MM.1S (cell line): ENCODE data around the gene LIMS1.
A peak's percentile ranks its signal among the peaks of the same experiment; 100 is the strongest.
"Not testable (repeated sequence)": the region's sequence is repeated elsewhere in the genome, so short reads cannot be mapped to it uniquely, and the experiment has no call there.

Experiments
- DNase-seq: peaks from one replicate; pipeline ENCODE4 v3.0.0-alpha.2; 2015
- H2AFZ ChIP-seq: fragments of 300-600 bp; sonication (generic); 2 replicates; pipeline ENCODE4 v1.6.0; 2016; ENCODE audit warnings: antibody characterized with exemption, low read length
- H3F3A ChIP-seq: fragments of 300-600 bp; sonication (generic); 2 replicates; pipeline ENCODE4 v1.6.1; 2016; ENCODE audit warnings: mild to moderate bottlenecking, antibody characterized with exemption, low read length, moderate library complexity, mixed read lengths; ENCODE audit not compliant: insufficient read depth
- H3K27ac ChIP-seq: fragments of 300-600 bp; sonication (generic); 2 replicates; pipeline ENCODE4 v1.5.1; 2016; ENCODE audit warnings: mild to moderate bottlenecking, low read length
- H3K27me3 ChIP-seq: fragments of 300-600 bp; sonication (generic); replicated peaks from 2 replicates; pipeline ENCODE4 v1.6.0; 2016; ENCODE audit warnings: low read length; ENCODE audit not compliant: insufficient read depth
- H3K36me3 ChIP-seq: fragments of 300-600 bp; sonication (generic); replicated peaks from 2 replicates; pipeline ENCODE4 v1.6.1; 2016; ENCODE audit warnings: mild to moderate bottlenecking, low read length, mixed read lengths; ENCODE audit not compliant: insufficient read depth
- H3K4me1 ChIP-seq: fragments of 300-600 bp; sonication (generic); 2 replicates; pipeline ENCODE4 v1.6.1; 2016; ENCODE audit warnings: low read length, mixed read lengths
- H3K4me2 ChIP-seq: fragments of 300-600 bp; sonication (generic); 2 replicates; pipeline ENCODE4 v1.6.0; 2016; ENCODE audit warnings: low read depth, low read length
- H3K4me3 ChIP-seq: fragments of 300-600 bp; sonication (generic); 2 replicates; pipeline ENCODE4 v1.5.1; 2016; ENCODE audit warnings: low read length, mixed read lengths
- H3K79me2 ChIP-seq: fragments of 300-600 bp; sonication (generic); 2 replicates; pipeline ENCODE4 v1.6.1; 2016; ENCODE audit warnings: mixed run types, low read length, mixed read lengths
- H3K9ac ChIP-seq: fragments of 300-600 bp; sonication (generic); 2 replicates; pipeline ENCODE4 v1.6.1; 2016; ENCODE audit warnings: low read length, mixed read lengths
- H3K9me2 ChIP-seq: fragments of 300-600 bp; sonication (generic); replicated peaks from 2 replicates; pipeline ENCODE4 v1.6.1; 2016; ENCODE audit warnings: mild to moderate bottlenecking, low read length, mixed read lengths; ENCODE audit not compliant: insufficient read depth
- H3K9me3 ChIP-seq: fragments of 300-600 bp; sonication (generic); replicated peaks from 2 replicates; pipeline ENCODE4 v1.6.1; 2016; ENCODE audit warnings: mild to moderate bottlenecking, low read length, mixed read lengths; ENCODE audit not compliant: insufficient read depth
- H4K20me1 ChIP-seq: fragments of 300-600 bp; sonication (generic); 2 replicates; pipeline ENCODE4 v1.6.1; 2016; ENCODE audit warnings: mild to moderate bottlenecking, low read length, moderate library complexity, mixed read lengths; ENCODE audit not compliant: insufficient read depth
- CTCF ChIP-seq: fragments of 300-600 bp; sonication (generic); IDR thresholded peaks from 2 replicates; pipeline ENCODE4 v1.5.1; 2016; ENCODE audit warnings: antibody characterized with exemption, low read length, mixed read lengths
- EZH2 ChIP-seq: fragments of 300-600 bp; sonication (generic); optimal IDR thresholded peaks from 2 replicates; pipeline ENCODE3; 2017; ENCODE audit warnings: low read depth, mild to moderate bottlenecking, antibody characterized with exemption, low read length, mixed read lengths
- EZH2phosphoT487 ChIP-seq: fragments of 300-600 bp; sonication (generic); IDR thresholded peaks from 2 replicates; pipeline ENCODE4 v1.6.1; 2018; ENCODE audit warnings: antibody characterized with exemption, low read length

Gene LIMS1

GRCh38 chr2:108704871-108705270, 170.6 kb downstream of the LIMS1 start:
- no peak overlapping the region for H3K4me2 ChIP-seq
- H3K36me3 ChIP-seq: no peaks in the 10 kb centered on the region
- H3K27me3 ChIP-seq: no peaks in the 10 kb centered on the region
- H3F3A ChIP-seq: no peaks in the 10 kb centered on the region
- H3K27ac ChIP-seq: no peak overlapping the region
- H4K20me1 ChIP-seq: no peaks in the 10 kb centered on the region
- no peaks in the 10 kb centered on the region for H3K9me2 ChIP-seq
- H3K4me3 ChIP-seq: no peak overlapping the region
- no peak for DNase-seq
- H3K79me2 ChIP-seq: no peaks in the 10 kb centered on the region
- no peaks in the 10 kb centered on the region for H3K9me3 ChIP-seq
- H3K4me1 ChIP-seq: no peaks in the 10 kb centered on the region
- no peak for TF ChIP-seq EZH2
- H2AFZ ChIP-seq: no peak overlapping the region
- no peak overlapping the region for H3K9ac ChIP-seq

GRCh38 chr2:108707300-108707699, 173.0 kb downstream of the LIMS1 start:
- no peaks in the 10 kb centered on the region for H4K20me1 ChIP-seq
- no peak overlapping the region for H3K4me3 ChIP-seq
- no peaks in the 10 kb centered on the region for H3K4me1 ChIP-seq
- H3K79me2 ChIP-seq: no peaks in the 10 kb centered on the region
- H3K9me2 ChIP-seq: no peaks in the 10 kb centered on the region
- H3F3A ChIP-seq: no peaks in the 10 kb centered on the region
- TF ChIP-seq EZH2phosphoT487 (no peak), EZH2 (no peak), CTCF (no peak)
- no peak overlapping the region for H2AFZ ChIP-seq
- no peaks in the 10 kb centered on the region for H3K9me3 ChIP-seq
- H3K36me3 ChIP-seq: no peaks in the 10 kb centered on the region
- H3K27ac ChIP-seq: no peak overlapping the region
- no peak overlapping the region for H3K4me2 ChIP-seq
- no peaks in the 10 kb centered on the region for H3K27me3 ChIP-seq
- H3K9ac ChIP-seq: no peak overlapping the region
- no peak for DNase-seq

GRCh38 chr2:108716971-108717370, 182.7 kb downstream of the LIMS1 start:
- not testable (repeated sequence) for H3K27me3 ChIP-seq, H3K4me3 ChIP-seq, H3K27ac ChIP-seq, H2AFZ ChIP-seq, H3K36me3 ChIP-seq, H4K20me1 ChIP-seq, H3K9me3 ChIP-seq, H3K4me1 ChIP-seq, H3F3A ChIP-seq, H3K4me2 ChIP-seq, H3K9me2 ChIP-seq, H3K9ac ChIP-seq, DNase-seq
- peaks cover 23% of the 10 kb centered on the region for H3K79me2 ChIP-seq

DNA sequence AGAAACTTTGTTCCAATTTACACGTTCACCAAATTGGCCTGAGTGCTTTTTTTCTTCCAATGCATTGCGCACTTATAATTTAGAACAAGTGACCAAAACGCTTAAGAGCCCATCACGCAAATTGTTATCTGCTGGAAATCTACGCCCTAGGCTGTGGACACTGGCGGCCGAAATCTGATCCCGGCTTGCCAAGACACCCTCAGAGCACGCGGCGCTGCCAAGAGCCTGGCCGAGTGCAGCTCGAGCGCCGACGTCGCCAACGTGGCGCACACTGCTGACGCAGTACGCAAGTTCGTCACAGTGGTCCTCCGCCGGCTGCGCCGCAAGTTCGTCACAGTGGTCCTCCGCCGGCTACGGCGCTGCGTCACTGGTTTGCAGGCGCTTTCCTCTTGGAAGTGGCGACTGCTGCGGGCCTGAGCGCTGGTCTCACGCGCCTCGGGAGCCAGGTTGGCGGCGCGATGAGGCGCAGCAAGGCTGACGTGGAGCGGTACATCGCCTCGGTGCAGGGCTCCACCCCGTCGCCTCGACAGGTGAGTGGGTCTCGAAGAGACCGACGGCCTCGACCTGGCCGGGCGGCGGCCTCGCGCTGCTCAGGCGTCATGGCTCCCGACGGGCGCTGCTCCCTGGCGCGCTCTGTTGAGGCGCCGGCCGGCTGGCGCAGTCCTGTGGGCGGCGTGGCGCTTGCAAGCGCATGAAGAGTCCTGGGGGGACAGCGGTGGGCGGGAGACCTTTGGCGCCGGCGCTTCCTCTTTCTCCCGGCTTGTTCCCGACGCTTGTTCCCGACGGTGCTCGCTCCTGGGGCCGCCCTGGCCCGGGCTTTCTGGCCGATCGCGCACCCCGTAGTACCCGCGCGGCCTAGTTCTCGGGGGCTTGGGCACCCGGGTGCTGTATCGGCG, 185.1 kb downstream of the LIMS1 start, which contains the start of gene RANBP2:
TSS of gene RANBP2 (plus strand) at position 334 of the 896 bp plus-strand sequence. CDS start at position 459, 125 bp downstream.
- no peaks in the 10 kb centered on the region for H4K20me1 ChIP-seq
- H3K27me3 ChIP-seq: no peaks in the 10 kb centered on the region
- H3K9me3 ChIP-seq: no peaks in the 10 kb centered on the region
- H3K9ac ChIP-seq: peak within 1 kb of the TSS; percentile 95
- TF ChIP-seq EZH2 (no peak), CTCF (no peak), EZH2phosphoT487 (no peak)
- peak within 1 kb of the TSS; percentile 87 for H3K4me3 ChIP-seq
- no peaks in the 10 kb centered on the region for H3K4me1 ChIP-seq
- no peaks in the 10 kb centered on the region for H3K36me3 ChIP-seq
- peak within 1 kb of the TSS; percentile 62 for H2AFZ ChIP-seq
- H3K9me2 ChIP-seq: no peaks in the 10 kb centered on the region
- H3K79me2 ChIP-seq: peaks cover 38% of the 10 kb centered on the region
- peak within 1 kb of the TSS; percentile 84 for H3K27ac ChIP-seq
- peak; percentile 97 for DNase-seq
- H3K4me2 ChIP-seq: peak within 1 kb of the TSS; percentile 78
- H3F3A ChIP-seq: no peaks in the 10 kb centered on the region

DNA sequence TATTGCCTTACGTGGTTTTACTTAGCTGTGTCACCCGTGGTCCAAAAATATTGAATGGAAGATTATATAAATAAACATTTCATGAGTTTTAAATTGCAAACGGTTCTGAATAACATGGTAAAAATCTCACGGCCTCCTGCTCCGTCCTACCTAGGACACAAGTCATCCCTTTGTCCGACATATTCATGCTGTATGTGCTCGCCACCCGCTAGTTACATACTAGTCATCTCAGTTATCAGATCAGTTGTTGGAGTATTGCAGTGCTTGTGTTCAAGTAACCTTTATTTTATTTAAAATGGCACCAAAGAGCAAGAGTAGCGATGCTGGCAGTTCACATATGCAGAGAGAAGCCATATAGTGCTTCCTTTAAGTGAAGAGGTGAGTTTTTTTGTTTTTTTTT, 191.8 kb downstream of the LIMS1 start:
- not testable (repeated sequence) for H3K4me2 ChIP-seq, H3K4me3 ChIP-seq, H3K27me3 ChIP-seq, H3K9ac ChIP-seq, H2AFZ ChIP-seq, H3K4me1 ChIP-seq, H3K36me3 ChIP-seq, H3K9me3 ChIP-seq, H4K20me1 ChIP-seq, DNase-seq, H3K9me2 ChIP-seq, H3K27ac ChIP-seq, H3F3A ChIP-seq
- peaks cover 65% of the 10 kb centered on the region for H3K79me2 ChIP-seq

DNA sequence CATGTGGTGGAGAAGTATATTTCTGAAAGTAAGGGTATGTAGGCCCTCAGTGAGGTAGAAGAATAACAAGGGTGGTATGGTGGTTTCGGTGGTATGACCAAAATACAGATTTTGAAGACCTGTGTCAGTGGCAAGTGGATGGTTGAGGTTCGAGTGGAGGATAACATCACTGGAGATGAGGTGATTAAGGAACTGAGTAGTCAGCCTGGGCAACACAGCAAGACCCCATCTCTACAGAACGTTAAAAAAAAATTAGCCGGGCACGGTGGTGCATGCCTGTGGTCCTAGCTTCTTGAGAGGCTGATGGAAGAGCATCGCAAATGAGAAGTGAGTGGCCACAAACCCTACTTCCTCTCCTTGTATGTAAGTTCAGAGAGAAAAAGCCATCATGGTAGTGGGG, 200.4 kb downstream of the LIMS1 start:
- not testable (repeated sequence) for H3K9ac ChIP-seq, H3K27ac ChIP-seq, H4K20me1 ChIP-seq, H3K79me2 ChIP-seq, H3K9me3 ChIP-seq, H3K4me2 ChIP-seq, H3K4me1 ChIP-seq, H3K36me3 ChIP-seq, H3K27me3 ChIP-seq, H3K4me3 ChIP-seq, H3K9me2 ChIP-seq, H3F3A ChIP-seq, DNase-seq, H2AFZ ChIP-seq
